Measurements from ENCODE around the gene KIF1C. TPM values are rescaled to one million over a fixed set of nuclear protein-coding genes. Genes with fewer than 3 reads are reported as not detected.
"Not testable (repeated sequence)": the region's sequence is repeated elsewhere in the genome, so short reads cannot be mapped to it uniquely, and the experiment has no call there.

The KIF1C gene
- total RNA-seq, 1 donor from 2014 or later = 126 TPM

DNA sequence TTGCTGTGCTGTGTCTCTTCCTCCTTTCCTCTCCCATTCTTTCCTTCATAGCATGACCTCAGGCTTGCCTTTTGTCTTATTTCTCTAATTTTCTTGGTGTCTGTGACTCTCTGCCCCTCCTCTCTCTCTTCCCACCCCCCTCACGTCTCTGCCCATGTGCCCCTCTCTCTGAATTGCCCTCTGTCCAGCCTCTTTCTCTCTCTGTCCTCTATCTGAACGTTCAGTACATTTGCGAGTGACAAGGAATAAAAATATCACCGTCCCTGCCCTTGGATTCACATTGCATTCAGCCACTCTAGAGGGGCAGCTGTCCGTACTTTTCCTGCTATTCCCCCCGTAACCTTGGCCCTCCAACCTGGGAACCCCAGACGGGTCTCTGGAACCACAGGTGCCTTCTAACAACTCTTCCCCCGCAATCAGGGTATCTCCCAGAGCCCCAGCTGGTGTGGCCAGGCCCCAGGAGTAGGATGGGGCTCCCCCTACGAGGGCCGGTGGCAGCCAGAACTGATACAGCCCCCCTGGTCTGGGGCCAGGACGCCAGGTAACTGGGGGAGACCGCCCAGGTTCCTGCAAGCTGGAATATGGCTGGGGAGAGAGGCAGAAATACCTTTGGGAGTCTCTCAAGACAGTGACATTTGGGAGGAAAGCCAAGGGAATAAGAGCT is 1.8 kb downstream of the KIF1C start:
- DNase-seq (ENCODE audit: low spot score) = no peak
- ATAC-seq = no peak

DNA sequence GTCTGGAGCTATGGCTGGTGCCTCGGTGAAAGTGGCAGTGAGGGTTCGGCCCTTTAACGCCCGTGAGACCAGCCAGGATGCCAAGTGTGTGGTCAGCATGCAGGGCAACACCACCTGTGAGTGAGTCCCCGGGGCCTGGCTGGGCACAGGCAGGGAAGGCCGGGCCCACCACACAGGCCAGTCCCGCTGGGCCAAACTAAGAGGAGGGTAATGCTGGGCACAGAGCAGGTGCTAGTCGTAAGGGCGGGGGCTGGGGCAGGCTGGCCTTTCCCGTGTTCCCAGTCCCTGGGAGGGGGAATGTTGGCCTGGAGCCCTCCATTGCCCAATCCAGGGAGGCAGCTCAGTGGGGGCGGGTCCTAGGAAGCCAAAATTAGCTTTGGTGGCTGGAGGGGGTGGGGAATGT is 2.5 kb downstream of the KIF1C start:
- ATAC-seq = peak; percentile 32
- DNase-seq (ENCODE audit: low spot score) = peak; percentile 83

DNA sequence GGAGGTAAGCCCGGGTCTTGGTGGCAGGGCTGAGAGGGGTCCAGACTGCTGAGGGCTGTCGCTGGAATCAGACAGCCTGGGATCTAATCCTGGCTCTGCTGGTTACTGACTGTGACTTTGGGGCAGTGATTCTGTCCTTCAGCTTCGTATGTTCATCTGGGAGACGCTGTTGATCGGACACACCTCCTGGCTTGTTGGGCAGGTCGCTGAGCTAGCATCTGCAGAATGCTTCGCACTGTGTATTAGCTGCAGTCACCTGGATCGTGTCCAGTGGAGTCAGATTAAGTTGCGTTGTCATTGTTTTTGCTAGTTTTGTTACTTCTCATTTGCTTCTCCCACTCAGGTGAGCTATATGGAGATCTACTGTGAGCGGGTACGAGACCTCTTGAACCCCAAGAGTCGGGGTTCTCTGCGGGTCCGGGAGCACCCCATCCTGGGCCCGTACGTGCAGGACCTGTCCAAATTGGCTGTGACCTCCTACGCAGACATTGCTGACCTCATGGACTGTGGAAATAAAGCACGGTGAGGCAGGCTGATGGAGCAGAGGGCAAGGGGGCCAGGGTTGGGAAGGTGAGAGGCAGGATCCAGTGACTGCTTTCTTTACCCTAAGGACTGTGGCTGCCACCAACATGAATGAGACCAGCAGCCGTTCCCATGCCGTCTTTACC is 4.5 kb downstream of the KIF1C start:
- ATAC-seq = no peak
- DNase-seq (ENCODE audit: low spot score) = no peak

DNA sequence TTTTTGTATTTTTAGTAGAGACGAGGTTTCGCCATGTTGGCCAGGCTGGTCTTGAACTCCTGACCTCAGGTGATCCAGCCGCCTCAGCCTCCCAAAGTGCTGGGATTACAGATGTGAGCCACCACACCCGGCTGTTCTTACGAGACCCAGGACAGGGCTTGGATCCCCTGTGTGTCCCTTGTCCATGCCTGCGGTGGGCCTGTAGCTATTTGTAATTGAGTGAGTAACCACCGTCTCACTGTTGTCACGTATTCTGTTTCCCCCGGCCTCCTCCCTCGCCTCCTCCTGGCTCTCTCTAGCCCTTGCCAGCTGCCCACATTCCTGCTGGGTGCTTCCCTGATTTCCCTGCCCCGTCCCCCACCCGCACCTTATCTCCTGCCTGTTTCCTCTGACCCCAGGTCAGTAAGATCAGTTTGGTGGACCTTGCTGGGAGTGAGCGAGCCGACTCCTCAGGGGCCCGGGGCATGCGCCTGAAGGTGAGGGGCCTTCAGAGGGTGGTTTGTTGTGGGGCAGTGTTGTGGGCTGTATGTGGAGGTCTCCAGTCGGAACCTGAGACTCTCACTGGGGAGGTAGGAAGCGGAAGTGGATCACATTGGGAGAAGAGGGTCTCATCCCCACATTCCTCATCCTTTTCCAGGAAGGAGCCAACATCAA is 5.6 kb downstream of the KIF1C start:
- DNase-seq (ENCODE audit: low spot score) = no peak
- ATAC-seq = no peak

DNA sequence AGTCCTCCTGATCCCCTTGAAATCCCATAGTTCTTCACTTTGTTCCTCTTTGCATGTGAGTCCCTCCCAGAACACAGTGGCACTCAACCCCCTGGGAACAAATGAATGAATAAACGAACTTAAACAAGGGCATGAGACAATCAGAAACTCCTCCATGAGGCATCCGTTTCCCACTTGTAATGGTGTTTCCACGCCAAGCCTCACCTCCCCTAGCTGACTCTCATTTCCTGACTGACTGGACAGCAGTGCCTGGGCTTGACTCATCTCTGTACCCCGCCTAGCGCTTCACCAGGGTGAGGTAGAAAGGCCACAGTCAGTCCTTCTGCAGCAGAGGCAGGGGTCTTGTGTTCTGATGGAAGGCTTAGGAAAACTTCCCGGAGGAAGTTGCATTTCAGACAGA is 14.2 kb downstream of the KIF1C start:
- ATAC-seq (no peak), DNase-seq (ENCODE audit: low spot score) (no peak)

DNA sequence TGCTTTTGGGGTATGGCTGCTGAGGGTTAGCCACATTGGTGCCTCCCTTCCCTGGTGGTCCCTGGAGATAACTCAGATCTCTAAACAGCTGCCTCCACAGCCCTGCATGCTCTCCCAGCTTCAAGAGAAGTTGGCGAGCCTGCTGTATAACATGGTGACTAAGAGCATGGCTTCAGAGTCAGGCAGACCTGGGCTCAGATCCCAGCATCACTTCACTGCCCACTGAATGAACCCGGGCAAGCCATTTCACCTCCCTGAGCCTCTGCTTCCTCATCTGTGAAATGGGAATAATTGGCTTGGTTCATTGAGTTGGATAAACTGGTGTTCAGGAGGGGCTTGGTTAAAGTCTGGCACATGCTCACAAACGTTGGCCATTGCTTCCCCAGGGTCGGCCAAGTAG is 16.6 kb downstream of the KIF1C start:
- ATAC-seq (no peak), DNase-seq (ENCODE audit: low spot score) (no peak)

DNA sequence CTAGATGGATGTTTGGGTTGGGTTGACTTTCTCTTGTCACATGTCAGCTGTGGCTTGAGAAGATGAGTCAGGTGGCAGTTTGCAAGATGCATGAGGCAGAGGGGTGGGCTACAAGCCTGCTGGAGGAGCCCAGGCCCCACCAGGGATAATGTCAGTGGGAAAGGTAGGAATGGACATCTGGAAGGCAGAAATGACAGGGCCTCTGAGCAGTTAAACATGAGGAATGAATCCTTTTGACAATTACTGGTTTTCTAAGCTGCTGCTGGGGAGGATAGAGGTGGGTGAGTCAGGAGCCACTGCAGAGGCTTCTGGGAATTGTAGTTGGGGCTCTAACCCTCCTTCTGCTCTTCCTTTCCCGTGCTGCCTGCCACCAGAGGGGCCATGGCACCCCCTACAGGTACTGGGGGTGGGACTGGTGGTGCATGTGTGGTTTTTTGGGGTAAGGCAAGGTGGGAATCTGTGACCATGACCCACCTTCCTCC is 21.8 kb downstream of the KIF1C start:
- DNase-seq (ENCODE audit: low spot score) (no peak), ATAC-seq (no peak)

DNA sequence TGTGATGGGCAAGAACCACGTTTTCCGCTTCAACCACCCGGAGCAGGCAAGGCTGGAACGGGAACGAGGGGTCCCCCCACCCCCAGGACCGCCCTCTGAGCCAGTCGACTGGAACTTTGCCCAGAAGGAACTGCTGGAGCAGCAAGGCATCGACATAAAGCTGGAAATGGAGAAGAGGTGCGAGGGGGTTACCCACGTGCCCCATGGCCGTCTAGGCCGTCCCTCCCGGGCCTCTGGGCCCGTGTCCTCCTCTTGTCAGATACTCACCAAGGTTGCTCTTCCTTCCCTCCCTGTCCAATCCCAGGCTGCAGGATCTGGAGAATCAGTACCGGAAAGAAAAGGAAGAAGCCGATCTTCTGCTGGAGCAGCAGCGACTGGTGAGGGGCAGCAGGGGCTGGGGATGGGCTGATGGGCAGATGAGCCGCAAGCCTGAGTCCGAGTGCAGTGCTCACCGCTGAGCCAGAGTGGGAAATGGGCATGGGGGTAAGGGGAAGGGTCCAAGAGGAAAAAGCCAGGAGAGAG is 22.8 kb downstream of the KIF1C start:
- DNase-seq (ENCODE audit: low spot score) = no peak

DNA sequence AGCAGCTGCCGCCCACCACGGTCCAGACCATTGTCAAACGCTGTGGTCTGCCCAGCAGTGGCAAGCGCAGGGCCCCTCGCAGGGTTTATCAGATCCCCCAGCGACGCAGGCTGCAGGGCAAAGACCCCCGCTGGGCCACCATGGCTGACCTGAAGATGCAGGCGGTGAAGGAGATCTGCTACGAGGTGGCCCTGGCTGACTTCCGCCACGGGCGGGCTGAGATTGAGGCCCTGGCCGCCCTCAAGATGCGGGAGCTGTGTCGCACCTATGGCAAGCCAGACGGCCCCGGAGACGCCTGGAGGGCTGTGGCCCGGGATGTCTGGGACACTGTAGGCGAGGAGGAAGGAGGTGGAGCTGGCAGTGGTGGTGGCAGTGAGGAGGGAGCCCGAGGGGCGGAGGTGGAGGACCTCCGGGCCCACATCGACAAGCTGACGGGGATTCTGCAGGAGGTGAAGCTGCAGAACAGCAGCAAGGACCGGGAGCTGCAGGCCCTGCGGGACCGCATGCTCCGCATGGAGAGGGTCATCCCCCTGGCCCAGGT is 24.5 kb downstream of the KIF1C start:
- DNase-seq (ENCODE audit: low spot score) (no peak), ATAC-seq (no peak)

More for the DNA sequence above, 22.8 kb downstream of the KIF1C start:
- no peak for ATAC-seq

DNA sequence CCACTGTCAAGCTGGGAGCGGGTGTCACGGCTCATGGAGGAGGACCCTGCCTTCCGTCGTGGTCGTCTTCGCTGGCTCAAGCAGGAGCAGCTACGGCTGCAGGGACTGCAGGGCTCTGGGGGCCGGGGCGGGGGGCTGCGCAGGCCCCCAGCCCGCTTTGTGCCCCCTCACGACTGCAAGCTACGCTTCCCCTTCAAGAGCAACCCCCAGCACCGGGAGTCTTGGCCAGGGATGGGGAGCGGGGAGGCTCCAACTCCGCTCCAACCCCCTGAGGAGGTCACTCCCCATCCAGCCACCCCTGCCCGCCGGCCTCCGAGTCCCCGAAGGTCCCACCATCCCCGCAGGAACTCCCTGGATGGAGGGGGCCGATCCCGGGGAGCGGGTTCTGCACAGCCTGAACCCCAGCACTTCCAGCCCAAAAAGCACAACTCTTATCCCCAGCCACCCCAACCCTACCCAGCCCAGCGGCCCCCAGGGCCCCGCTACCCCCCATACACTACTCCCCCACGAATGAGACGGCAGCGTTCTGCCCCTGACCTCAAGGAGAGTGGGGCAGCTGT is 25.9 kb downstream of the KIF1C start:
- DNase-seq (ENCODE audit: low spot score) (no peak), ATAC-seq (no peak)

DNA sequence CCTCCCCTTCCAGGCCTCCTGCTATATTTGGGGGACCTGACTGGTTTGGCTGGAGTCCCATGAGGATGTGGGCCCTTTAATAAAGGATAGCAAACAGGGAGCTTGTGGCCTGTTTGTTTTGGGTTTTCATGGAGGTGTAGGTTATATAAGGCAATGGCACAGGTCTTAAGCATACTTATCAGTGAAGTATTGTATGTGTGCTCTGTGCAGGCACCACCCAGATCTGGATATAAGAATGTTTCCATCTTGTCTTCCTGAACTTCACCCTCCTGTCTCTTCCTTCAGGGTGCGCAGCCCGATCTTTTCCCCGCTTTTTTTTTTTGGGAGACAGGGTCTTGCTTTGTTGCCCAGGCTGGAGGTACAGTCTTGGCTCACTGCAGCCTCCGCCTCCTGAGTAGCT is 26.9 kb downstream of the KIF1C start:
- DNase-seq (ENCODE audit: low spot score) = no peak
- ATAC-seq = no peak

DNA sequence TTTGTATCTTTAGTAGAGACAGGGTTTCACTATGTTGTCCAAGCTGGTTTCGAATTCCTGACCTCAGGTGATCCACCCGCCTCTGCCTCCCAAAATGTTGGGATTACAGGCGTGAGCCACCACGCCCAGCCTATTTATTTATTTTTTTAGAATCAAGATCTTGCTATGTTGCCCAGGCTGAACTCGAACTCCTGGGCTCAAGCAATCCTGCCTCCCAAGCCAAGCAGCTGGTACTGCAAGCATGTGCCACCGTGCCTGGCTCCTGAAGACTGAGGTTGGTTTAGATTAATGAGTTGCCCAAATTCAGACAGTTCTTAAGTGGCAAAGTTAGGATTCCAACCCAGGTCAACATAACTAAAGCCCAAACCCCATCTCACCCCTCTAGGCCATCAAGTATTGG is 29.5 kb downstream of the KIF1C start:
- DNase-seq (ENCODE audit: low spot score) = no peak
- no peak for ATAC-seq

DNA sequence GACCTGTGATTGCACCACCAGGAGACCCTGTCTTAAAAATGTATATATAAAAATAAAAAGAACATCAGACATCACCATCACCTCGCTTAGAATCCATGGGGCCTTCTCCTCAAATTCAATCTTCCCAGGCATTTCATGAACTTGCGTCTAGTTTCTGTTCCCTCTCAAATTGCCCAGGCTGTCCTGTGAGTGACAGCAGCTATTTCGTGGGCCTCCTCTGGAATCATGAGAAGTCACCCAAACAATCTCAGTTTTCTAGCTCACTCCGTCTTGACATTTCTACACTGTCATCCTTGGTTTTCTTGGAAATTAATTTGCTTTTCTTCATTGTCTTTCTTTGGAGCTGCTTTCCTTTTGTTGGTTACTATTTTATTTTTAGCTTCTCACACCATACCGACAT is 30.2 kb downstream of the KIF1C start:
- DNase-seq (ENCODE audit: low spot score) (no peak), ATAC-seq (no peak)

DNA sequence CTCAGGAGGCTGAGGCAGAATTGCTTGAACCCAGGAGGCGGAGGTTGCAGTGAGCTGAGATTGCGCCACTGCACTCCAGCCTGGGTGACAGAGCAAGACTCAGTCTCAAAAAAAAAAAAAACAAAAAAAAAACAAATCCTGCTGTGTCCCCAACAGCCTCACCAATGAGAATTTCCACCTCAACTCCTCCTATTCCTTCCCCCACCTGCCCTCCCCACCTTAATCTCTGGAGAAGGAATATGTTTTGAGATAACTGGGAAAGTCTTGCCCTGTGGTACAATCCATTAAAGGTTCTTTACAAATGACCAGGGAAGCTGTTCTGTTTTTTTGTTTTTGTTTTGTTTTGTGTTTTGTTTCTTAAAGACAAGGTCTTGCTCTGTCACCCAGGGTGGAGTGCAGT is 32.4 kb downstream of the KIF1C start:
- not testable (repeated sequence) for DNase-seq (ENCODE audit: low spot score); ATAC-seq

DNA sequence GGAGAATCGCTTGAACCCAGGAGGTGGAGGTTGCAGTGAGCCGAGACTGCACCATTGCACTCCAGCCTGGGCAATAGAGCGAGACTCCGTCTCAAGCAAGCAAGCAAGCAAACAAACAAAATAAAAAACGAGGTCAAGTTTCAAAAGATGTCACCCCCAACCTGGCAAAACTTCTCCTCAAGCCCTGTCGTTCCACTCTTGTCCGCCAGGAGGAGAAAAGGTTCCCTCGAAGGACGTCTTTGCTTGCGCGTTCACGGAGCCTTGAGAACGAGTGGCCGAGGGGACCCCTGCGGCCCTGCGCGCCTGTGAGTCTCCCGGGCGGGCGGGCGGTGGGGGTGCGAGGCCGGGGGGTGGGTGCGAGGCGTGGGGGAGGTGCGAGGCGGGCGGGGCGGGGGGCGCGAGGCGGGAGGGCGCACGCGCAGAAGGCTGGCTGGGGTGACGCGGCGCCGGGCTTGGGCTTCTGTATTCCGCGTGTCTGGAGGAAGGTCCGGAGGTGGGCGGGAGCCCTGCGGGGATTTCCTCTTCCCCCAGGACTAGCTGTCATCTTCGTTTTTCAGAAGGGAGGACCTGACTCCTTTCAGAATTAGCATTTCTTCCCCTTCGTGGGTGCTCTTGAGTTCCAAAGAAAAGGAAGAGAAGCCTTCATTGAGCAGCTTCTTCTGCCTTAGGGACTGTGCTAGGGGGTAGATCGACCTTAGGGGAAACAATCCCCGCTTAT is 33.8 kb downstream of the KIF1C start:
- peak; percentile 79 for ATAC-seq
- DNase-seq (ENCODE audit: low spot score) = peak; percentile 60

DNA sequence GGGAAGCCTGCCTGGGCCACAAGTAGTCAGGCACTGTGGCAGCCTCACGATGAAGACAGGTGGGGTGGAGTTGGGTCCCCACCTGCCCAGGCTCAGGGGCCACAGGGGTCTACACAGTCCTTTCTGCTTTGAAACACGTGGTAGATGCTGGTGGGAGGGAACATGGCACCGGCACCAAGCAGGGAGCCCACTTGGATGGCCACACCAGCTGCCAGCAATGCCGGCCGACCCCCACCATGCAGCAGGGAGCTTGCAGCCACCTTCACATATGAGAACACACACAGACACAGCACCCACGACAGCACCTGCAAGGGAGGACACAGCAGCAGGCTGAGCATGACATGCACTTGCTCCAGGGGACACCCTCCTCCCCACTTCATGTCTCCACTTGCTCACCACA is 35.1 kb downstream of the KIF1C start:
- ATAC-seq (no peak), DNase-seq (ENCODE audit: low spot score) (no peak)

DNA sequence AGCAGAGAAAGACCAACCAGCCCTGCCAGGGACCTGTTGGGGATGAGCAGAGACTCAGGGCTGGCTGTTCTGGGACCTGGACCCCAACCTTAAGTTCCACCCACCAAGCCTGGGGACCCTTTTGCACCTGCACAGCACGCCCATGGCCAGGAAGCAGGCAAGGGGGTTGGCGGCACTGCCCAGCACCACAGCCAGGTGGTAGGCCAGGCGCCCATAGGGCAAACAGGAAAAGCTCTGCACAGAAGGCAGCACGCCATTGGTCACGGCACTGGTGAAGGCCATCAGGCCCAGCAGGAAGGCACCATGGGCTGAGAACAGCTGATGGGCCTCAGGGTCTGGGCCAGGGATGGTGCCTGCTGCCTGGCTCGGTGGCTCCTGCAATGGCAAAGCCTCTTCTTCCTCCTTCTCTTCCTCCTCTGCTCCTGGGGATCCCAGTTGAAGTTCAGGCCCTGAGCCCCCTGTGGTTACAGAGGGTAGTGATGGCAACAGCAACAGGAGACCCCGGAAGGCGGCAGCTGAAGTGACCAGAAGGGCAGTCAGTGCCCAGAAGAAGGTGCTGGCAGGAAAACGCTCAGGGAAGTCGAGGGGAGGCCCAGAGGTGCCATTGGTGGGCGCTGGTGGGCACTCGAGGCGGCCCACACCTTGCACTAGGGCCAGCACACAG is 35.7 kb downstream of the KIF1C start:
- no peak for ATAC-seq

DNA sequence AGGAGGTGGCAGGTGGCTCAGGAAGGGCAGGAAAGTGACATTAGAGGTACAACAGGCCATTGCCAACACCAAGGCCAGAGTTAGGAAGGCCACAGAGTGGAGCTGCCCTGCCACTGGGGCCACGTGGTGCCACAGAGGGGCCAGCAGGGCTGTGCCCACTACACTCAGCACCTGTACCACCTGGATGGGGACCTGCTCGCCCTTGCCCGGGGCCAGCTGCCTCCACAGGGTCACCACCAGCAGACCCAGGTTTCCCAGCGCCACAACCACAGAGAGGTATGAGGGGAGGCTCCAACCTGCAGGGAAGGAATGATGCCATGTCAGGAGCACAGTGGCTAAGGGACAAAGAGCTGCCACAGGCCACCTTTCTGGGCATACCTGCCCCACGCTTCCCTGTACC is 36.3 kb downstream of the KIF1C start:
- ATAC-seq (no peak), DNase-seq (ENCODE audit: low spot score) (no peak)

More for the DNA sequence above, 35.7 kb downstream of the KIF1C start:
- DNase-seq (ENCODE audit: low spot score) = no peak

DNA sequence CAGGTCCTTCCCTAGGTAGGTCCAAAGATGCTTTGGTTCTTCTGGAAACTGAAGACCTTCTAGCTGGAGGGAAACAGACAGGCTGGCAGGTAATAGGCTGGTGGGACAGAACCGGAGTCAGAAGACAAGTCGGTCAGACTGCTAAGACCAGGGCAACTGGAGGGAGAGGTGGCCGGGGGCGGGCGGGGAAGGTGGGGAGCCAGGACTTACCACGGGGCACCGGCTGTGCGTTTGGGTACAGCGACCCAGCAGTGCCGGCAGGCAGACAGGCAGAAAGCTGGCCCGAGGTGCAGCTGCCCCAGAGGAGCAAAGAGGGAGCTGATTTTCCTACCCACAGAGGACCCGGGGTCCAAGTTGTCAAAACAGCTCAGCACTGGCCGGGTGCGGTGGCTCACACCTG is 36.9 kb downstream of the KIF1C start:
- no peak for DNase-seq (ENCODE audit: low spot score)
- no peak for ATAC-seq

DNA sequence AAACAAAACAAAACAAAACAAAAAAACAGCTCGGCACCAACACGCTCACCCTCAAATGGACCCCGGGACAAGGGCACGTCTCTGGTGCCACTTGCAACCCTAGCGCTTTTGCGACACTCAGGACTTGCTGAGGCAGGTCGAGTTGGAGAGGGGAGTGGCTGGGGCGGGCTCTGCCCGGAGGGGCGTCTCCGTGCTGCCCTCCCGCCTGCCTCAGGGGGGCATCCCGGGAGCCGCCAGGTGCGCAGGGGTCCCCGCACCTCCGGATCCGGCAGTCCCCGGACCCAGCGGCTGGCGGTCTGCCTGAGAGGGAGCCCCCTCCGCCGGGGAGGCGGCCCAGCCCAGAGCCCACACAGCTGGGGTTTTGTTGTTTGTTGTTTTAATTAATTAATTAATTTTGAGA is 37.6 kb downstream of the KIF1C start, which contains the start of gene SLC52A1:
TSS of gene SLC52A1 (minus strand) at position 112 of the 400 bp plus-strand sequence. CDS start 820 bp downstream, outside the sequence.
- ATAC-seq (no peak), DNase-seq (ENCODE audit: low spot score) (no peak)

Data from left lobe of liver (tissue), 2 donors.